GM12873 (cell line): Measurements from ENCODE around the gene DPM1.

Source experiments
- TF ChIP-seq, protein P1 (sequence below): IDR thresholded peaks from 2 replicates; pipeline ENCODE4 v1.5.1; 2012; ENCODE audit warnings: low read depth, mild to moderate bottlenecking, moderate library complexity, low read length, control low read depth; ENCODE audit not compliant: insufficient read depth; ENCODE audit errors: missing control alignments

The DPM1 gene

DNA sequence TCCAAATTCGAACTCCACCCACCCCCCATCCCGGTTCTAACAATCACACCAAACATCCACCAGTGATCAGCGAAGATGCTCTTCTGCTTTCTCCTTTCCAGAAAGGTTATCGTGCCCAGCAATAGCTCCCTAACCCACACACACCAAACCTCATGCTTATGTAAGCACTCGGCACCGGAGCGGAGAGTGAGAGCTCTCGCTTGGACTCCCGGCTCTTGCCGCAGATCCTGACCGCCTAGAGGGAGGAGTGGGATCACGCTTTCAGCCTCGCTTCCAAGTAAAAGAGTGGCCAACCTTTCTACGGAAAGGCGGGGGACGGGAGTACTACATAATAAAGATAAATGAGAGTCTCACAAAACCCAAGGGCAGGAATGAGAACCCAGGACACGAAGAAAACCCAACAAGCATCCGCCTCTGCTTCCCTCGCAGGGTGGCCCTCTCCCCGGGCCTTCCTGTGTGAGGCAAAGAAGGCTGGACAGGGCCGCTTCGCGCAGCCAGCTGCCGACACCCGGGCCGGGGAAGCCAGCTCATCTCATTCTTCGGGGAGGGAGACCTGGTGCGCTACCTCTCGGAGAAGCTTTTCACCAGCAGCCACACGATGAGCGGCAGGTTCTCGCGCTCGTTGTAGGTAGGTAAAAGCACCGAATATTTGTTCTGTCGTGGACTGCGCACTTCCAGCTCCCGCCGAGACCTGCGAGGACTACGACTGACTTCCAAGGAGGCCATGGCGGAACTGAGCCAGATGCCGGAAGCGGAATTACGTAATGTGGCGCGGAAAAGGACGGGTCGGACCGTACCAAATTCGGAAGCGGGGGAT lies at the start of gene DPM1:
DPM1 (minus strand) TSS at position 735 of the 817 bp plus-strand sequence; CDS start at position 726, 9 bp downstream.
- TF ChIP-seq, protein P1, sequence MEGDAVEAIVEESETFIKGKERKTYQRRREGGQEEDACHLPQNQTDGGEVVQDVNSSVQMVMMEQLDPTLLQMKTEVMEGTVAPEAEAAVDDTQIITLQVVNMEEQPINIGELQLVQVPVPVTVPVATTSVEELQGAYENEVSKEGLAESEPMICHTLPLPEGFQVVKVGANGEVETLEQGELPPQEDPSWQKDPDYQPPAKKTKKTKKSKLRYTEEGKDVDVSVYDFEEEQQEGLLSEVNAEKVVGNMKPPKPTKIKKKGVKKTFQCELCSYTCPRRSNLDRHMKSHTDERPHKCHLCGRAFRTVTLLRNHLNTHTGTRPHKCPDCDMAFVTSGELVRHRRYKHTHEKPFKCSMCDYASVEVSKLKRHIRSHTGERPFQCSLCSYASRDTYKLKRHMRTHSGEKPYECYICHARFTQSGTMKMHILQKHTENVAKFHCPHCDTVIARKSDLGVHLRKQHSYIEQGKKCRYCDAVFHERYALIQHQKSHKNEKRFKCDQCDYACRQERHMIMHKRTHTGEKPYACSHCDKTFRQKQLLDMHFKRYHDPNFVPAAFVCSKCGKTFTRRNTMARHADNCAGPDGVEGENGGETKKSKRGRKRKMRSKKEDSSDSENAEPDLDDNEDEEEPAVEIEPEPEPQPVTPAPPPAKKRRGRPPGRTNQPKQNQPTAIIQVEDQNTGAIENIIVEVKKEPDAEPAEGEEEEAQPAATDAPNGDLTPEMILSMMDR = no peak

DNA sequence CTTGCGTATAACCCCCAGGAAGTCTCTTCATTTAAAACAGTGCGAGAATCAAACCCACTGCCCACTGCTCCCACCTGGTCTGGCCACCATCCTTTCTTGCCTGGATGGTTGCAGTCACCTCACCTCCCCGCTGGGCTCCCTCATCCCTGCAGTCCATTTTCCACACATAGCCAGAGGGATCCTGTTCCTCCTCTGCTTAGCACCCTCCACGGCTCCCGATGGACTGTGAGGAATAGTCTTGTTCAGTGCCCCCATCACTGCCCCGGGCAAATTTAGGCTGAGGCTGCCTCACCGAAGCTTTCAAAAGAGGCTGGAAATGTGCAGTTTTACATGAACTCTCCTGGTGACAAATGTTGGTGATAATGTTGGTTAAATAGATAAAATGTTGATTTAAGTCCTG lies 46.9 kb upstream of the DPM1 start:
- TF ChIP-seq, protein P1 = no peak

DNA sequence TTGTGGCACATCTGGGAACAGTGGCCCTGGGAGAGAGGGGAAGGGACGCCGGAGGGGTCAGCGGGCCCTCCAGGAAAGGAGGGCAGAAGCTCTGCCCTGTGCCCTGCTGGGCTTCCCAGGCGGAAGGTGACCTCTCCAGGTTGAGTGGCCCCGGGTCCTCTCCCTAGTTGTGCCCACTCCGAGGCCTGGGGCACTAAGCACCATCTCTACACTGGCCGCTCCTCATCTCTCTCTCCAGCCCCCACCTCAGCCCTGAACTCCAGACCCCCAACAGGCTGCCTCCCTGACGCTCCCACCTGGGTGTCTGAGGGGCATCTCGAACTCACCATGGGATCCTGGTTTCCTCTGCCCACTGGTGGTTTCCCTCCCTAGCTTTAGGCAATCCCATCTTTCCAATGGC lies 46.4 kb upstream of the DPM1 start:
- TF ChIP-seq, protein P1 = no peak

DNA sequence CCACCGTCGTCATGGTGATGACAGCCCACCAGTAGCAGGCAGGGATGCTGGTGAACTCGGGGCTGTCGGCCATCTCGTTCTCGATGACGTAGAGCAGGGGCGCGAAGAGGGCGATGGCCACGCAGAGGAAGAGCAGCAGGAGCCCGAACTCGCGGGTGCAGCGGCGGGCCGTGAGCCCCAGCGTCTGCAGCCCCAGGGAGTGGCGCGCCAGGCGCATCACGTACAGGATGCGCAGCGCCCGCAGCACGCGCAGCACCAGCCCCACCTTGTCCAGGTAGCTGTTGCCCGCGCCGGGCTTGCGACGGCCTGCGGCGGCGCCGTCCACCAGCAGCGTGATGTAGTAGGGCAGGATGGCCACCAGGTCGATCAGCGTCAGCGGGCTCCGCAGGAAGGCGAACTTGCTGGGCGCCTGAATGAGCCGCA lies 46.0 kb upstream of the DPM1 start:
- TF ChIP-seq, protein P1 = no peak

GRCh38 chr20:51003753-51004152 lies 45.4 kb upstream of the DPM1 start:
- TF ChIP-seq, protein P1 = no peak

- TF ChIP-seq, protein P1 = no peak
Observed at GRCh38 chr20:51002633-51003032, 44.3 kb upstream of the DPM1 start.

GRCh38 chr20:51001430-51002265 lies 43.3 kb upstream of the DPM1 start:
- TF ChIP-seq, protein P1 = no peak
